Effector memory CD8-positive, alpha-beta T cell (primary cell): ENCODE measurements around the gene MEPCE.

Experiments used
- ATAC-seq: fragments of 150-1000 bp; cut with Tn5 transposase; replicated peaks from 2 replicates; pipeline ENCODE4 v1.10.0; 2021; ENCODE audit warnings: mild to moderate bottlenecking, moderate library complexity
- DNase-seq, 3 experiments: peaks; one replicate each; pipeline ENCODE4 v3.0.0; 2021
- H3K27ac Mint-ChIP-seq, 2 donors: one replicate each; pipeline ENCODE4 v1.8.0; 2022; ENCODE audit warnings: mild to moderate bottlenecking in 2 of 2, mixed read lengths in 2 of 2, moderate library complexity in 2 of 2
- H3K27me3 Mint-ChIP-seq, 2 donors: one replicate each; pipeline ENCODE4 v1.8.0; 2022; ENCODE audit warnings: mixed read lengths in 2 of 2
- H3K36me3 Mint-ChIP-seq: one replicate; pipeline ENCODE4 v1.8.0; 2022; ENCODE audit warnings: mild to moderate bottlenecking, moderate library complexity, mixed read lengths; ENCODE audit not compliant: insufficient read depth
- H3K4me1 Mint-ChIP-seq, 2 donors: one replicate each; pipeline ENCODE4 v1.8.0; 2022; ENCODE audit warnings: low read depth in 2 of 2, mixed read lengths in 2 of 2
- H3K4me3 Mint-ChIP-seq, 2 donors: one replicate each; pipeline ENCODE4 v1.8.0; 2022; ENCODE audit warnings: mild to moderate bottlenecking in 2 of 2, mixed read lengths in 2 of 2, moderate library complexity in 2 of 2
- H3K9me3 Mint-ChIP-seq, 2 donors: one replicate each; pipeline ENCODE4 v1.8.0; 2022; ENCODE audit warnings: mixed read lengths in 2 of 2

MEPCE gene

DNA sequence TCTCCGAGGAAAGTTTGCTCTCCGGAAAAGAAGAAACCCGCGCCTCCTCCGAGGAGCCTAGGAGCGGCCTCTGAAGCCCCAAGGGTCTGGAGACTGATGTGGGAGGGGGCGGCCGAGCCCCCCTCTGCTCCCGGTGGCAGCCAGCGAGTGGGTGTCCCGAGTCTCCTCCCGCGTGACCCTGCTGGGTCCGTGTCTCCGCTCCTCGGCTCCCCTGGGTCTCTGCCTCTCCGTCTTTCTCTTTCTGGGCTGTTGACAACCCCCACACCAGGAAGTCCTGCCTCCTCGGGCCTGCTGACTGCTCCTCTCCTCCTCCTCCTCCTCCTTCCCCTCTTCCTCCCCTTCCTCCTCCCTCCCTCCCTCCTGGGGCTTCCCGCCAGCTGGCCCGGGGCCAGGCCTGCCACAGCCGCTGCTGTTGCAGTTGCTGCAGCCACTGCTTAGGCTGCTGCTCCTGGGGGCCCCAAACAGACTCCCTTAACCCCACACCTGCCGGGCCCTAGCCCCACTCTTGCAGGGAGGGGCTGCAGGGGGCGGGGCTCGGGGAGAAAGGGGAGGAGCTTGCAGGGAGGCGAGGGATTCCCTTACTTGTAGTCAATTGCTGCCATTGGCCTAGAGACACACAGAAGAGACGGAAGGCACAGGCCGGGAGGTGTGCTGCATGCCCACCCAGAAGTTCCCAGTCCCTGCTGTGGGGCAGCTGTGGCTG is 49.5 kb downstream of the MEPCE start, which contains the start of gene TSC22D4:
TSC22D4 (minus strand) TSS at position 257 of the 703 bp plus-strand sequence. CDS start 1,176 bp downstream, outside the sequence.
- DNase-seq (peak; percentile 90 to 92 (median 90)), ATAC-seq (peak; percentile 74)
- peak within 1 kb of the TSS; percentile 81 to 92 for H3K27ac Mint-ChIP-seq
- no peaks in the 10 kb centered on the region for H3K27me3 Mint-ChIP-seq
- no peaks in the 10 kb centered on the region for H3K9me3 Mint-ChIP-seq
- H3K4me3 Mint-ChIP-seq = peak within 1 kb of the TSS; percentile 82 to 83
- peaks cover 46% of the 10 kb centered on the region for H3K36me3 Mint-ChIP-seq
- H3K4me1 Mint-ChIP-seq = peaks cover 32 to 42% of the 10 kb centered on the region in 2 donors

DNA sequence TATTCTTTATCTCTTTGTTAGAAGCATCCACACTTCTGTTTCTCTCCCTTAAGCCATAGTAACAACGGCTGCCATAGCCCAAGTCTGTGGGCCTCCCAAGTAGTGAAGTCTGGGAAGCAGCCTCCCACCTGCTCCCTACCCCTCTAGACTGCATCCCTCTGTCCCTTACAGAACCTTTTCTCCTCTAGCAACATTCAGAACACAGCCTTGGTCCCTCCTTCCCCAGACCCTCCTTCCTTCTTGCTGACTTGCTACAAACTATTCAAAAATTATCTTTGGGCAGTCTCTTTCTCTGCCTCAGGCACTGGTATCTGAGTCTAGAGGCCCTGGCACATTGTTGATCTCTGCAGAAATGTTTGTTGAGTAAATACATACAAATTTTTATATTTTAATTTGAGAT is 51.8 kb downstream of the MEPCE start:
- Mint-ChIP-seq H3K27me3 (no peaks in the 10 kb centered on the region), H3K9me3 (no peaks in the 10 kb centered on the region), H3K4me3 (peak overlapping the region; percentile 4 to 42), H3K27ac (peak overlapping the region in 1 of 2 donors; percentile 35), H3K36me3 (peaks cover 25% of the 10 kb centered on the region), H3K4me1 (peaks cover 19 to 31% of the 10 kb centered on the region in 2 donors)
- no peak for DNase-seq
- ATAC-seq = no peak

DNA sequence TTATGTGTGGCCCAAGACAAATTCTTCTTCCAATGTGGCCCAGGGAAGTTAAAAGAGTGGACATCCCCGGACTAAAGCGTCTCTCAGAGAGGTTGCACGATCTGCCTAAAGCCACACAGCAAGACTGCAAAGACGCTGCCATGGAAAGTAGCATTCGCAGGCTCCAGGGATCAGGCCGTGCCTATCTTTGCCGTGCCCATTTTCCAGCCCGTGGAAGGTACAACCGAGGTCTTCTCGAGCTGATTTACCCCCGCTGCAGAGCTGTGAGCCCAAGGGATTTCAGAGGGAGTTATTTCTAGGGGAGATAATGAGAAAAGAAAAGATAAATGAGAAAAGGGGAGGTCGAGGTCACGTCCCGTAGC is 53.1 kb downstream of the MEPCE start:
- Mint-ChIP-seq H3K36me3 (peaks cover 14% of the 10 kb centered on the region), H3K4me1 (peaks cover 10 to 22% of the 10 kb centered on the region in 2 donors), H3K4me3 (peak overlapping the region; percentile 86 to 89), H3K27me3 (no peaks in the 10 kb centered on the region), H3K27ac (peak overlapping the region; percentile 55 to 83), H3K9me3 (no peaks in the 10 kb centered on the region)
- DNase-seq (no peak), ATAC-seq (no peak)

DNA sequence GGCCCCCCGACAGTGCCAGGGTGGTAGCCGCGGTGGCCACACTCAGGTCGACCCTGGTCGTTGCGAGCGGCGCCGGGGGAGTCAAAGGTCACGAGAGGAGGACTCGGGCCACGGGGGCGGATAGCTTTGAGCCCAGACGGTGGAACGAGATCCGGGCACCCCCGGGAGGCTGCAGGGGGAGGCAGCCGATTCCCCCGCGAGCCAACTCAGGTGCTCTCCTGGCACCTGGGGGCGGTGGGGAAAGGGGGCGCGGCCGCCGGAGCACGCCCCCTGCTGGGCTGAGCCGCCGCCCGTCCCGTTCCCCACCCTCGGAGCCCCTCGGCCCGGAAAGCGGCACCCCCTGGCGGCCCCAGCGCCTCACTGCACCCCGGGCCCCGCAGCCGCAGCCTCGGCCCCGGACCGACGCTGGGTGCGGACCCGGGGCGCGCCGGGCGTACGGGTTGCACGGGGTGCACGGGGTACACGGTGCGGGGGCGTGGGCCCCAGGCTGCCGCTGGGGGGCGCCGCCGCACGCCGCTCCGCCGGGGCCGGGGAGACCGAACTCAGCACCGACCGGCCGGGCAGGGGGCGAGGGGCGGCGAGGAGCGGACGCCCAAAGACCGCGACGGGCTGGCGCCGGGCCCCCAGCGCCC is 53.6 kb downstream of the MEPCE start:
- Mint-ChIP-seq H3K4me1 (peaks cover 10 to 20% of the 10 kb centered on the region in 2 donors), H3K27ac (peak overlapping the region; percentile 55 to 83), H3K27me3 (no peaks in the 10 kb centered on the region), H3K36me3 (peaks cover 9% of the 10 kb centered on the region), H3K4me3 (peak overlapping the region; percentile 86 to 89), H3K9me3 (no peaks in the 10 kb centered on the region)
- ATAC-seq (peak; percentile 68), DNase-seq (peak; percentile 83 to 86 (median 83))
